CD4-positive, alpha-beta T cell treated with Interleukin-2 at 100 ng/mL for 4 hours (primary cell): Measurements from ENCODE around the gene CD34.
"Not testable (repeated sequence)": the region's sequence is repeated elsewhere in the genome, so short reads cannot be mapped to it uniquely, and the experiment has no call there.

ENCODE experiments used
- DNase-seq: peaks from one replicate; pipeline ENCODE4 v3.0.0-alpha.2; 2020; ENCODE audit warnings: low spot score

The CD34 gene

GRCh38 chr1:207933205-207933800 is 22.4 kb upstream of the CD34 start:
- no peak for DNase-seq

- no peak for DNase-seq
These were observed 16.1 kb upstream of the CD34 start for GRCh38 chr1:207926984-207927383.

- not testable (repeated sequence) for DNase-seq
These were observed 15.0 kb upstream of the CD34 start for GRCh38 chr1:207925969-207926368.

- no peak for DNase-seq
These were observed 14.3 kb upstream of the CD34 start for GRCh38 chr1:207925210-207925609.

- no peak for DNase-seq
These were observed 12.6 kb upstream of the CD34 start for GRCh38 chr1:207923561-207923960.

GRCh38 chr1:207923121-207923520 is 12.2 kb upstream of the CD34 start:
- DNase-seq: no peak

- no peak for DNase-seq
These were observed 11.6 kb upstream of the CD34 start for GRCh38 chr1:207922554-207922953.

GRCh38 chr1:207921321-207921720 is 10.4 kb upstream of the CD34 start:
- no peak for DNase-seq

- DNase-seq: no peak
These were observed 9.6 kb upstream of the CD34 start for GRCh38 chr1:207920444-207921021.

GRCh38 chr1:207919523-207920170 is 8.7 kb upstream of the CD34 start:
- no peak for DNase-seq

GRCh38 chr1:207918581-207918980 is 7.7 kb upstream of the CD34 start:
- no peak for DNase-seq

GRCh38 chr1:207918011-207918410 is 7.1 kb upstream of the CD34 start:
- DNase-seq: no peak

GRCh38 chr1:207917080-207917479 is 6.2 kb upstream of the CD34 start:
- DNase-seq: no peak

- DNase-seq: no peak
These were observed 3.0 kb upstream of the CD34 start for GRCh38 chr1:207913951-207914350.

GRCh38 chr1:207911856-207912760 is 1.2 kb upstream of the CD34 start:
- DNase-seq: no peak

GRCh38 chr1:207909687-207910086 is 1.2 kb downstream of the CD34 start:
- DNase-seq: no peak

- DNase-seq: no peak
These were observed 2.7 kb downstream of the CD34 start for GRCh38 chr1:207908107-207908734.

GRCh38 chr1:207904391-207904790 is 6.5 kb downstream of the CD34 start:
- no peak for DNase-seq

- no peak for DNase-seq
These were observed 7.2 kb downstream of the CD34 start for GRCh38 chr1:207903767-207904166.

GRCh38 chr1:207903053-207903452 is 7.9 kb downstream of the CD34 start:
- DNase-seq: no peak

GRCh38 chr1:207902566-207902965 is 8.4 kb downstream of the CD34 start:
- no peak for DNase-seq

GRCh38 chr1:207901041-207901653 is 9.8 kb downstream of the CD34 start:
- DNase-seq: no peak
